ENCODE measurements around the gene ACTR2.
"Not testable (repeated sequence)": the region's sequence is repeated elsewhere in the genome, so short reads cannot be mapped to it uniquely, and the experiment has no call there.

ACTR2 gene

GRCh38 chr2:65313126-65313953 lies 85.7 kb downstream of the ACTR2 start:
- H3K79me2 ChIP-seq (ENCODE audit: low read length): no peaks in the 10 kb centered on the region
- peaks cover 9% of the 10 kb centered on the region for H4K20me1 ChIP-seq (ENCODE audit: insufficient read depth, low read length)
- H3K36me3 ChIP-seq (replicated peaks; ENCODE audit: low read depth, low read length): peaks cover 36% of the 10 kb centered on the region
- no peaks in the 10 kb centered on the region for H3K9me3 ChIP-seq (ENCODE audit: insufficient read depth, low read length)
- no peaks in the 10 kb centered on the region for H3K27me3 ChIP-seq (ENCODE audit: low read depth, low read length)
- no peak overlapping the region for H3K27ac ChIP-seq (ENCODE audit: low read length)
- H2AFZ ChIP-seq (ENCODE audit: low read depth, low read length): no peak overlapping the region
- H3K4me2 ChIP-seq (ENCODE audit: low read length): 0 out of 2 replicates have a peak overlapping the region, but pooled peaks have one; percentile 13
- peaks cover 9% of the 10 kb centered on the region for H3K4me1 ChIP-seq (ENCODE audit: low read length)
- no peak for TF ChIP-seq EZH2phosphoT487 (IDR thresholded peaks at IDR 0.05; ENCODE audit: low read depth)
- no peak for TF ChIP-seq CTCF (IDR thresholded peaks at IDR 0.05; ENCODE audit: low read depth, low read length)
- no peak overlapping the region for H3K4me3 ChIP-seq (ENCODE audit: low read length)
- H3K9ac ChIP-seq (ENCODE audit: low read length): no peak overlapping the region

GRCh38 chr2:65313954-65314256 lies 86.3 kb downstream of the ACTR2 start:
- no peaks in the 10 kb centered on the region for H3K27me3 ChIP-seq (ENCODE audit: low read depth, low read length)
- H3K9me3 ChIP-seq (ENCODE audit: insufficient read depth, low read length): no peaks in the 10 kb centered on the region
- H3K4me2 ChIP-seq (ENCODE audit: low read length): no peak overlapping the region
- H3K79me2 ChIP-seq (ENCODE audit: low read length): no peaks in the 10 kb centered on the region
- H4K20me1 ChIP-seq (ENCODE audit: insufficient read depth, low read length): peaks cover 9% of the 10 kb centered on the region
- H3K27ac ChIP-seq (ENCODE audit: low read length): no peak overlapping the region
- TF ChIP-seq CTCF (IDR thresholded peaks at IDR 0.05; ENCODE audit: low read depth, low read length) (no peak), EZH2phosphoT487 (IDR thresholded peaks at IDR 0.05; ENCODE audit: low read depth) (no peak)
- peaks cover 12% of the 10 kb centered on the region for H3K4me1 ChIP-seq (ENCODE audit: low read length)
- H3K4me3 ChIP-seq (ENCODE audit: low read length): no peak overlapping the region
- H2AFZ ChIP-seq (ENCODE audit: low read depth, low read length): no peak overlapping the region
- H3K9ac ChIP-seq (ENCODE audit: low read length): no peak overlapping the region
- peaks cover 36% of the 10 kb centered on the region for H3K36me3 ChIP-seq (replicated peaks; ENCODE audit: low read depth, low read length)

- Histone ChIP-seq H3K9ac (ENCODE audit: low read length) (no peak overlapping the region), H3K9me3 (ENCODE audit: insufficient read depth, low read length) (no peaks in the 10 kb centered on the region), H3K4me3 (ENCODE audit: low read length) (no peak overlapping the region), H4K20me1 (ENCODE audit: insufficient read depth, low read length) (peaks cover 9% of the 10 kb centered on the region), H3K27ac (ENCODE audit: low read length) (no peak overlapping the region), H2AFZ (ENCODE audit: low read depth, low read length) (no peak overlapping the region), H3K27me3 (ENCODE audit: low read depth, low read length) (no peaks in the 10 kb centered on the region), H3K4me2 (ENCODE audit: low read length) (no peak overlapping the region), H3K4me1 (ENCODE audit: low read length) (peaks cover 22% of the 10 kb centered on the region), H3K36me3 (replicated peaks; ENCODE audit: low read depth, low read length) (peaks cover 36% of the 10 kb centered on the region), H3K79me2 (ENCODE audit: low read length) (0 out of 2 replicates have a peak, but pooled peaks cover 3% of the 10 kb centered on the region)
- TF ChIP-seq CTCF (IDR thresholded peaks at IDR 0.05; ENCODE audit: low read depth, low read length) (no peak), EZH2phosphoT487 (IDR thresholded peaks at IDR 0.05; ENCODE audit: low read depth) (no peak)
These were observed 87.3 kb downstream of the ACTR2 start for GRCh38 chr2:65314801-65315441.

DNA sequence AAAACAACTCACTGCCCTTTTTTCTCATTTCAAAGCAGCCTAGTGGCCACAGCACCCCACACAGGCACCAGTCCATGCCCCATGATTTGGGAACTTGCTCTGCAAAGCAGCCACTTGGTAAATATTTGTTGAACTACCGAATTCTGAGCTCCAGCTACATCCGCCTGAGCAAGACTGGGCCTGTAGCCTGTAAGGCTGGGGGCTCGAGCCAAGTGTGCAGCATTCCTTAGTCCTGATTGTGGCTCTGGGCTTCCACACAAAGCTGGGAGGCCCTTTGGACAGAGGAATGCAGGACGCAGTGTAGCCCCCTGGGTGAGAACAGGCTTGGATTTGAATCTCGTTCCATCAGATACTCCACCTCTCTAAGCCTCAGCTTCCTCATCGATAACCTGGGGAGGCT lies 88.4 kb downstream of the ACTR2 start:
- H3K36me3 ChIP-seq (replicated peaks; ENCODE audit: low read depth, low read length): peaks cover 36% of the 10 kb centered on the region
- H3K4me1 ChIP-seq (ENCODE audit: low read length): peaks cover 34% of the 10 kb centered on the region
- no peak overlapping the region for H3K4me3 ChIP-seq (ENCODE audit: low read length)
- no peak overlapping the region for H3K9ac ChIP-seq (ENCODE audit: low read length)
- H3K27ac ChIP-seq (ENCODE audit: low read length): no peak overlapping the region
- no peaks in the 10 kb centered on the region for H3K9me3 ChIP-seq (ENCODE audit: insufficient read depth, low read length)
- H3K79me2 ChIP-seq (ENCODE audit: low read length): 0 out of 2 replicates have a peak, but pooled peaks cover 3% of the 10 kb centered on the region
- no peak overlapping the region for H2AFZ ChIP-seq (ENCODE audit: low read depth, low read length)
- no peak for TF ChIP-seq CTCF (IDR thresholded peaks at IDR 0.05; ENCODE audit: low read depth, low read length)
- TF ChIP-seq EZH2phosphoT487 (IDR thresholded peaks at IDR 0.05; ENCODE audit: low read depth): no peak
- H3K4me2 ChIP-seq (ENCODE audit: low read length): no peak overlapping the region
- no peaks in the 10 kb centered on the region for H3K27me3 ChIP-seq (ENCODE audit: low read depth, low read length)
- H4K20me1 ChIP-seq (ENCODE audit: insufficient read depth, low read length): peaks cover 9% of the 10 kb centered on the region

DNA sequence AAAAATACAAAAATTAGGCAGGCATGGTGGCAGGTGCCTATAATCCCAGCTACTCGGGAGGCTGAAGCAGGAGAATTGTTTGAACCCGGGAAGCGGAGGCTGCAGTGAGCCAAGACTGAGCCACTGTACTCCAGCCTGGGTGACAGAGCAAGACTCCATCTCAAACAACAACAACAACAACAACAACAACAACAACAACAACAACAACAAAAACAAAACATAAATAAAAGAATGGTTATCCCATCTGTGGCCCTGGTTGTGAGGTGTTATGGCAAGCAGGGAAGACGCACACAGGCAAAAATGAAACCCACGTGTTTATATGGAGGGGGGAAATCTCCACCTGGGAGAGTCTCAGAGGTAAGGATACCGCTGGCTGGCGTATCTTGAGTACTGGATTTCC lies 89.7 kb downstream of the ACTR2 start:
- H3K4me3 ChIP-seq (ENCODE audit: low read length); H3K27me3 ChIP-seq (ENCODE audit: low read depth, low read length); H3K27ac ChIP-seq (ENCODE audit: low read length); H3K79me2 ChIP-seq (ENCODE audit: low read length); H3K9ac ChIP-seq (ENCODE audit: low read length); H4K20me1 ChIP-seq (ENCODE audit: insufficient read depth, low read length); H2AFZ ChIP-seq (ENCODE audit: low read depth, low read length); H3K4me2 ChIP-seq (ENCODE audit: low read length); H3K9me3 ChIP-seq (ENCODE audit: insufficient read depth, low read length): not testable (repeated sequence)
- peaks cover 28% of the 10 kb centered on the region for H3K36me3 ChIP-seq (replicated peaks; ENCODE audit: low read depth, low read length)
- H3K4me1 ChIP-seq (ENCODE audit: low read length): peaks cover 43% of the 10 kb centered on the region

Measured in OCI-LY3 (cell line).